ENCODE data around the gene PHOX2B.

PHOX2B gene

DNA sequence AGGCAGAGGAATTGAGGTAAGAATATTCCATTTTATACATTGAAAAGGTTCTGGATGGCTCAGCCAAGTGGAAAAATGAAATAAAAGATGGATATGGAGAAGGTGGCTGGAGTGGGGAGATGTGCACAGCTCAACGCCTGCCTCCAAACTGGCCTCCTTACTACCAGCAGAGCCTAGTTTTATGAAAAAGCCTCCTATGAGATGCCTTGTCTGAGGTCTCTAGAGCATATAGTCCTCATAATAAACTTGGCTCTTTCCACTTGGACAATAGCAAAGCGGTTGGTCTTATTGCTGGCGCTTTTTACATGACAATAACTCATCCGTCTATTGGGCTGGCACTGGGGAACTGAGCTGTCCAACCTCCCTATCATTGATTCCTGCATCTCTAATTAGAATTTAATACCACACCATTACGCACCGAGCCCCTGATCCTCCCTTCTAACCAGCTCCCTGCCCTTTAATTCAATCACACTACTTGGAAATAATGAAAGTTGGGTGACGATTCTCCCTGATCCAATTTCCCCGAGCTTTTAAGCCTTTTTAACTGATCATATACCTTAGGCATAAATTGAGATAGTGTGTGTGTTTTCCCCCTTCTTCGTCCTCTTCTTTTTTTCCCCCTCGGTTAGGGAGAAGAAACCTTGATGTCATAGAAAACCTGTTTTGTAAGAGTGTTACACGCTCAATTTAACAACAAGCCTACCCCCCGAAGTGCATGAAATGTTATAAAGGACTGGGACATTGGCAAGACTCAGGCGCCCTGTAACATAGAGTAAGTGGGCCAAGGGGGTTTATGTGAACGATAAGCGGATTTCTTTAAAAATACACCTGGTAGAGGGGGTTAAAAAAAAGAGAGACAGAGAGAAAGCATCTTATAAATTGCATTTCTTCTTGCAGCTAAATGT lies at the start of gene PHOX2B:
Gene PHOX2B (minus strand): TSS at position 155 of the 905 bp plus-strand sequence. CDS start 115 bp downstream, at position 40.
- no peak for DNase-seq (ENCODE audit: low read depth, low spot score)

DNA sequence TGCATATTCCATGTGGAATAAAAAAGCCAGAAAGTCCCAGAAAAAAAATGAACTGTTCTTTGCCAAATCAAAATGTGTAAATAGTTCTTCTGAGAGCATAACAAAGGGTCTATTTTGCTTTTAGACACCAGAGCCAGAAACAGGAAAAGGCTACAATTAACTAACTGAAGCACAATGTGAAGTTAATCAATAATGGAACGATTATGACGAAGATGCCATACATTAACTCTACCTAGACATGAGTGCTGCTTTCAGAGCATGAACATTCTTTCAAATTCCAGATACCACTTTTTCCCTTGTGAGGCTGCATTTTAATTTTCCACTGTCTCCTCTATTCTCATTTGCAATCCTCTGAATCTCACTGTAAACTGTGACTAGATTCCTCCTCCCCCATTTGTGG lies 48.7 kb upstream of the PHOX2B start:
- DNase-seq (ENCODE audit: low read depth, low spot score), result no peak

DNA sequence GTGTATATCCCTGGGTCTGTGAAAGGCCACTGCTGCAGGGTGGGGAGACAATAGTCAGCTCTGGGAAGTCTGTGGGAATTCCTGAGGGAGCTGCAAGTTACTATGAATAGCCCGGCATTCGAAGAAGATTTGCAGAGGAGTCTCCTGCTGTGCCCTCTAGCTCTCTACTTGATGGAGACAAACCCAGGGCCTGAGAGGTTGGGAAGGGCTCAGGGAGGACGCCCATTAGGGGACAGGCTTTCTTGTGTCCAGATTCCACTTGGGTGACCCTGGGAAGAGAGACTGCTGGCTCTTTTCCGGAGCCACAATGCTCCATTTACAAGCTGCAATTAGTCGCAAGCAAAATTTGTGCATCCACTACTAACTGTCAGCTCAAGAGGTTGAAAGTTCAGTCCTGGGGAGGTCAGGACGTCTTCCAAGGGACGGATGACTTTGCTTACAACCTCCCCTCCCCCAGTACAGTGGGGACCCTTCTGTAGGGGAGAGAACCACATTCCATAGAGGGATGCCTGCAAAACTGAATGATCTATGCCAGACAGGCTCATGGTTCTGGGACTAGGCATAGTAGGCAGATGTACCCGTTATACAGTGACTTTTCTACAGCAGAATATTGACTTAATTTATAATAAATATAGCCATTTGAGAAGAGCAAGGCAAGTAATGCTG lies 48.2 kb upstream of the PHOX2B start:
- DNase-seq (ENCODE audit: low read depth, low spot score), result no peak

DNA sequence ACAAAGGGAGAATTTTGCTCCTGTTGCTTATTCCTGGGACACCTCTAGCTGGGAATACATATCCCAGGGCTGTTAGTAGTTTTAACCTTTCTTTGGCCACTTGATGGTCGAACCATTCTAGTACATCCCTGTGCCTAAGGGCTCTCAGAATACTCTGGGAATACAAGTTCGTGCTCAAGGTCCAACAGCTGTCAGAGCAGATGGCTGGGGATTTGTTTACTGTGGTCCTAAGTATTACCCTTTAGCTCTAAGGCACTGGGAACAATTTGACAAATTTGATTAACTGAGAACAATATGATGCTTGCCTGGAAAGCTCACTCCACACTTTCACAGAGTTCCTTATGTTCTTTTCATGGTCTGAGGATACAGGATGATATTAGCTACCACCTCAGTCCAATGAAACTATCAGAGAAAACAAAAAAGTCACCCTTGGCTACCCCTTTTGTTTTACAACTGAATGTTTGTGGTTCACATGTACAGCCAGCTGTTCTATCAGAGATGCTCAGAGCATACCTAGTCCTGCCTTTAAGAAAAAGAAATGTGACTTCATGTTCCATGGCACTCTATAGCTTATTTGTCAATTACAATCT lies 47.4 kb upstream of the PHOX2B start:
- no peak for DNase-seq (ENCODE audit: low read depth, low spot score)

DNA sequence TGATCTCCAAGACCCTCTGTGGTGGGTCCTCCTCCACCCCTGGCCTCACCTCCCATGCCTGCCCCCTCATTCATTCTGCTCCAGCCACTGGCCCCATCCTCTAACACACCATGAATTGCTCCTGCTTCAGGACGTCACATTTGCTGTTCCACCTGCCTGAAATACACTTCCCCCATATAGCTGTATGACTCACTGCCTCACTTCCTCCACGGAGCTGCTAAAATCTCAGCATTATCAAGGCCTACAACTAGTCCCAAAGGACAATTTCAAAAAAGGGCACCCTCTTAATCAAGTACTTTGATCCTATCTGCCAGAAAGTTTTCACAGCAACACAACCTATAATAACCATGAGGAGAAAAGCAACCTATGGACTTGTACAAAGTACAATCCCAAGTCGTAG lies 43.6 kb upstream of the PHOX2B start:
- no peak for DNase-seq (ENCODE audit: low read depth, low spot score)

DNA sequence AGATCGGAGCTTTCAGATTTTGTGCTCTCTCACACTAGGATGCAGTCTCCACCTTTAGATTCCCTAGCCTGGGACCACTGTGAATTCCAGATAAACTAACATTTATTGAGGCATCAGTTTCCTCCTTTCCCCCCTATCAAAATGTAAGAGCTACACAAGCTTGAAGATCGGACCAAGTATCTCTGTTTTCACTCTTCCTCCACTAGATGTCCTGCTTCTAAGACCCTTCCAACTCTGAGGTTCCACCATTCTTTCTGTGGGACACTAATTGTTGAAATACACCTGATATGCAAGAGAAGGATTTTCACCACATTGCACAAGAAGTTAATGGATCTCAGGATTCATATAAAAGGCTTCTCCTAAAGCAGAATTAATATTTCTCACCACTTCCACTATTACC lies 43.0 kb upstream of the PHOX2B start:
- DNase-seq (ENCODE audit: low read depth, low spot score), result no peak

DNA sequence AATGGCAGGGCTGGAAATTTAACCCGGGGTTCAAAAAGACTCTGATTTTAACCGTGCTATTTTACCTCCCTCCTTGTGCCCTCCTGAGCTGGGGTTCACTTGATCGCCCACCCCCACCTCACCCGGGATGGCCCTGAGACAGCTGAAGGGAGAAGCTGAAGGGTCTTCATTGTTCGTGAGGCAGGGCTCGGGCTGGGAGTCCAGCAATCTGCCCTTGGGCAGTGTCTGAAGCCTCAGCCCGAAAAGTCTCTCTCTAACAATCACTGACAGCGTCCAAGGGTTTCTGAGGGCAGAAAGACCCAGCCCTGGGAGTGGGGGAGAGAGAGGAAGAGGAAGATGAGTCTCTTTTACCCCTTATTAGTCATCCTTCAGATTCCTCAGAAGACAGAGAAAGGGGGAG lies 39.4 kb upstream of the PHOX2B start:
- DNase-seq (ENCODE audit: low read depth, low spot score), result no peak

DNA sequence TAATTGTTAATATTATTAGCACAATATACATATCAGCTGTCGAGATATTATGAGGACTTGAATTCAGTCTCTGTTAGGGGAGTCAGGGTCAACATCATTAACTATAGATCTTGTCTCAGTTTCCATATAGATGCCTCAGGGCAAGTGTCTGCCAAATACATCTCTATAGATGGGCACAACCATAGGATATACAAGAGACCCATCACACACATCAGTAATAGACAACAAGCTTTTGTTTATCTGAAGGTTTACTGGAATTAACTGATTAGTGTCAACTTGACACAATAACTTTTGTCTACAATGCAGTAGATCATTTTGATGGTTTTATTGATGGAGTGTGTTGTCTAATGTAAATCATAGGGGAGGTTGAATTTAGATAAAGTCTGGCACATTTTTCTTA lies 37.1 kb upstream of the PHOX2B start:
- no peak for DNase-seq (ENCODE audit: low read depth, low spot score)

DNA sequence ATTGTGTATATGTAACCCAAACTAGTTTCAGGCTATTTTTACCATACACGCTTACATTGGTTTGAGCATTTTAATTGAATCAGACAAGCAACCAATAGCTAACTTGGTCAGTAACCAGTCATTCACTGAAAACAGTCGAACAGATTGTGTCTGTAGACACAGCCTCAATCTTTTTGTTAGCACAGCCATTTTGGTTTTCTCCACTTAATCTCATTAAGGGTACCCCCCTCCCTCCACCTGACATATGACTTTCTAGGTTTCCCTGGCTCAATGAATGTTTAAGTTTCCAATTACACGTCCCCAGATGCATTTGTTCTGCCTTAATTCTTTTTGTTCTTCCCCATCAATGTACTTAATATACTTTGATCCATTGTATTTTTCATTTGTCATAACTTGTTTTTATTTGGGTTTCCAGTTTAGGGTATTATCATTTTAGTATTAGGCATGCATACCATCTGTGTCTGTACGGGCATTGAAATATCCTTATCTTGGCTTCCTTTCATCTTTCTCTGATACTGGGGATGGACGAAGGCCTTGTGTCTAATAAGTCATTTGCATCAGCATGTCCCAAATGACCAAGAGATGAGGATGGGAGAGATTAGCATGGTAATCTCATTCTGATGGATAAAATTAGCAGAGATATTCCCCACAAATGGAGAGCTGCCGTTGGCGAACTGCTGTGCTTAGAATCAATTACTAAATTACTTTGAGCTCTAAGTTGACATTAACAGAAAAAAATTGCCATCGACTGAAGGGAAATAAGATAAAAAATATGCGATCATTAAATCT lies 35.9 kb upstream of the PHOX2B start:
- no peak for DNase-seq (ENCODE audit: low read depth, low spot score)

DNA sequence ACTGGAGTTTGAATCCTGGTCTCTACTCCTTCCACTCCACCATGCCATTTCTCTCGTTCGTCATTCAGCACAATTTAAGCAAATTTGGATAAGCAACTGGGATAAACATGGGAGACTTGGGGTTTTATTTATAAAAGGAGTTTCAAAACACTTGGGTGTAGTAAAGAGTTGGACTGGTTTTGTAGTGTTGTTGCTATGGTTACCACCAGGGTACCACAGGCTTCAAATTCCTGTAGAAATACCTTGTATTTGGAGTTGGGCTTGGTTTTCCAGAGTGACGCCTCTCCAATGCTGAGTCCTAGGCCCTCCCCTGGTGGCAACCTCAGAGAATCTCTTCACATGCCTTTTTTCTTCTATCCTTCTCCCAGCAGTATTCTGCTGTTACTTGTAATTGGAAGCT lies 27.9 kb upstream of the PHOX2B start:
- no peak for DNase-seq (ENCODE audit: low read depth, low spot score)

DNA sequence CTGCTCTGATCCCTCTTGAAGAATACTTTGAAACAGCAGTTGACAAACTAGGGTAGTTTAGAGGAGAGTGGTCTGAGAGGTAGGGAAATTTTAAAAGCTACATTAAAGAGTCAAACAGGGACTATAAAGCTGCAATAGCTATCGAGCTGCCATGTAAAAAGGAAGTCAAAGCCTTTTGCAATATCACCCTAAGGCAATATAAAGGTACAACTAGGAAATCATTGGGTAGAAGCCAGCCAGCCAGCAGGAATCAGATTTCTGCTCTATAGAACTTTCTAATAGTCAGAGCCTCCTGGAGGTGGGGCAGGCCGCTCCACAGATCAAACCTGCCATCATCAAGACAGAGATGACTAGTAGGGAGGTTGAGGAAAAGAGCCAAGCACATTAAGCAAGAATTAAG lies 15.2 kb upstream of the PHOX2B start:
- no peak for DNase-seq (ENCODE audit: low read depth, low spot score)

DNA sequence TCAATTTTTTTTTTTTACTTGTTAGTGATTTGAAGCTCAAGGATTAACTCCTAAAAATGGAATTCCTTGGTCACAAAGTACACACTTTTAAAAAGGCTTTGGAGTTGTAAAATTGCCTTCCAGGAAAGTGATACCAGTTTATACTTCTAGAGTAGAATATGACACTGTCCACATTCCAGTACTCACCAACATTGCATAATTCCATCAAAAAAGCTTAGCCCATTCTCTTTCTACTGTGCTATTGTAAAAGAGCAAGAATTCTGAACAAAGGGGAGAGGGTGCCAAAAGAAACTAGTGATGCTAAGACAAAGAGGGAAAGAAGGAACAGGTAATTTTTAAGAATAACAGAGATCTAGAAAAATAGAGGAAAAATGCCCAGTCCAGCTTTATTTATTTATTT lies 10.4 kb upstream of the PHOX2B start:
- DNase-seq (ENCODE audit: low read depth, low spot score), result no peak

DNA sequence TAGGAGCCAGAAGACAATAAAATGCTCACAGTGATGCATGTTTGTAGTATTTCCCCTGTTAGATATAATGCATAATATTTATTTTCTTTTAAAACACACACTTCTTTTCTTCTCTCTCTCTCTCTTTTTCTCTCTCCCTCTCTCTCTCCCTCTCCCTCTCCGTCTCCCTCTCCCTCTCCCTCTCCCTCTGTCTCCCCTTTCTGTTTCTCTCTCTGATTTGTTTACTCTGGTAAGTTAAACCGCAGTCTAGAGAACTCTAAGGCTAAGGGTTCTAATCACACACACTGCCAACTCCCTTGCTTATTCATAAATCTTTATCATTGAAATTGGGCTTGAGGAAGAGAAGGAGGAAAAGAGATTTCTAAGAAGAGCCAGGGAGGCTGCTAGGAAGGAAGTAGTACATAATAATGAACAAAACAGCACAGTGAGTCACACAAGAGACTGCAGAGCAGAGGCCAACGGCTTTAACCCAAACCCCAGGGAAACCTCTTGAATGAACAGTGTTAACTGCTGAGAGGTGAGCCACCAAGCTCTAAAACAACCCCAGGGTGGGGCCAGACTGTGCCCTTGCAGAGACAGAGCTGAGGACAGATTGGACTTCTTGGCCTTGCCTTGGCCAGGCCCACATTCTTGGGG lies 9.1 kb upstream of the PHOX2B start:
- DNase-seq (ENCODE audit: low read depth, low spot score), result no peak

DNA sequence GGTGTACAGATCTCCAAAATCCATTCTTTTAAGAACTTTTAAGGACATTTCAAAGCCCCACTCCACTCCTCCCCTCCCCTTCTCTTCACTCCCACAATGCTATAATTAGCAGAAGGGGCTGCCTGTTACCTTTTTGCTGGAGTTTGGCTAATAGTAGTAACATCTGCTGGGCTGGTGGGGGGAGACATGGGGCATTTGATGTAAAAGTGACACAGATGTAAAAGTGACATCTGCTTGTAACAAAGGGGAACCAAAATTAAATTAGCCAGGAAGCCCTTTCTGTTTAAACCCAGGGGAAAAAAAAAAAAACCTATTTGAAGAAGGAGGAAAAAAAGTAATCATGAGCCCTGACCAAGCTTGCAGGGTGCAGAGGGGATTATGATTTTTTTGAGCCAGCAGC lies 5.4 kb upstream of the PHOX2B start:
- DNase-seq (ENCODE audit: low read depth, low spot score), result no peak

DNA sequence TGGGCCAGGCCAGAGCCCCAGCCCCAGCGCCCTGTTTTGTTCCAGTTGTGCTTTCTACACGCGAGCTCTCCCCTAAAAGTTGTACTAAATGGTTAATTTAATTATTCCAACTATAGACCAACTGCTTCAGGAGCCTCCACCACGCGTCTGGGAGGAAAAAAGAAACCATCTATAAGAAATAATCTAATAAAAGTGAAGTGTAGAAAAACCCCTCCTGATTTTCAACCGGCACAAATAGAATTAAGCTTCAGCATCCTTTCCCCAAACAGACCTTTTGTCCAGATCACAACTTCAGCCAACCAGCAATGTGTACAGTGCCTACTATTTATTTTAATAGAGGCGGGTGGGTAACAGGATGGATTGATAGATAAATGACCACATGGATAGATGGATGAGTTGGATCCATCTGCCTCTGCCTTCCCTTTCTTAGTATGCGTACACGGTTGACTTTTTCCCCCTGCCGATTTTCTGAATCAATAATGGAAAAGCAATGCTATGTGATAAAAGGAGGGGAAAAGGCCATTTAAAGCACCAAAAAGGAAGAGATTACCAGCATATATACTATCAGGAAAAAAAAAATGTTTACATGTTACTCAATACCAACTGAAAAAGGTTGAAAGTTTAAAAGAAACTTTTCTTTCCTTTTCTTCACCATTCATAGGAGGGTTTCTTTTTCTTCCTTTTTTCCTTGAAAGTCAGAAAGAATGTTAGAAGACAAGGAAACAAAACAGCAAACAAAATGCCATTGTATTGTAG lies 3.7 kb upstream of the PHOX2B start:
- no peak for DNase-seq (ENCODE audit: low read depth, low spot score)

DNA sequence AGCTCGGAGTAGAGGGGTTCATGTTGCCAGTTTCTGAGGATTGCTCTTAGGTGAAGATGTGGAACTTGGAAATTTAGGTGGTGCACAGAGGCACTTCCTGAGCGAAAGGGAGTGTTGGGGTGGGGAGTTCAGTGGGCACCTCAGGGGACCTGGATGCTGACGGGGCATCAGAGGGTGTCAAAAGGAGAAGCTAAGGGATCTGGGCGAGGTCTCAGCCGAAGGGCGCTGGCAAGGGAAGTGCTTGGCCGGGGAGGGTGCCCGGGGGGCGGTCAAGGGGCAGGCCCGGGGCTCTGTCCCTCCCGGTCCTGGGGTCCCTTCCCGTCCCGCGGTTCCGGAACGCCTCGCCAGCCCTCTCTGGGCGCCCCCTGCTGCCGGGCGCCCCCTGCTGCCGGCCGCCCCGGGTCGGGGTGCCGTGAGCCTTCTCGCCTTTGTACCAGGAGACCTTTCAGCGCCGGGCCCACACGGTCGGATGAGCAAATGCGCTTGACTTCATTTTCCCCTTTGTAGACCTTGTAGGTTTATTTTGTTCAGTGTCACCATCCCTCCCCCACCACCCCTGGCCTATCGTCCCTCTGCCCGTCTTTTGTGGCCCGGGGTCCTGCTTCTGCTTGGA lies 3.0 kb upstream of the PHOX2B start:
- no peak for DNase-seq (ENCODE audit: low read depth, low spot score)

DNA sequence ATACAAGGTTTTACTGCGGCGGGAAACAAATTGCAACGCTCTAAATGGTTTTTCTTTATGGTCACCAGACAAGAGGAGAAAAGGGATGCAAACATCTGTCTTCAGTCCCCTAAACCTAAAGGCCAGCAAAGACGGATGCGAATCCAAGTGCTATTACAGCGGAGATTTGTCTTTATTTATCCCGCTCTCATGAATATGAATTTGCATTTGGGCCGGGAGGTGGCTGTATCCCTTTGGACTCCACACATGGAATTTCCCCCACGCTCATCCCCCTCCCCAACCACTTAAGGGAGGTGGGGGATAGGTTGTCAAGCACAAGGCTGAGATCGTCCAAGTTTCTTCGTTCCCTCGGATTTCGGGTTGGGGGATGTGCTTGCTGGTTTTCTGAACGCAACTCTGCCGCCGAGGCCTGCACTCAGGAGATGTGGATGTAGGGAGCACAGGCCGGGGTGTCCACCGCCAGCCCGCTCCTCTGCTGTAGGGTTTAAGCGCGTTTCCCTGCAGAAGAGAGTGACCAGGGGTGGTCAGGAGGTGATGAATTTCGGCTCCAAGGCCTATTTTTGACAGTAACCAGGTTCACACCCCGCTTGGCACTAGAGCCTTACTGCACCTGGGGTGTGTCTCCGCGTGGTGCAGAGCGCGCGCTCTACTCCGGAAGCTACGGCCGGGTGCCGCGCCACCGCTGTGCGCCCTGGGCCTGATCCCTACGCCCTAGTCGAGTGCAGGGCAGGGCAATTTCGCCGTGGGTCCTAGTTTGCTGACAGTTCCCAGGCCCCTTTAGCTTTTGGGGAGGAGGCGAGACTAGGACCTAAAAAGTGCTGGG lies 2.3 kb upstream of the PHOX2B start:
- DNase-seq (ENCODE audit: low read depth, low spot score), result no peak

DNA sequence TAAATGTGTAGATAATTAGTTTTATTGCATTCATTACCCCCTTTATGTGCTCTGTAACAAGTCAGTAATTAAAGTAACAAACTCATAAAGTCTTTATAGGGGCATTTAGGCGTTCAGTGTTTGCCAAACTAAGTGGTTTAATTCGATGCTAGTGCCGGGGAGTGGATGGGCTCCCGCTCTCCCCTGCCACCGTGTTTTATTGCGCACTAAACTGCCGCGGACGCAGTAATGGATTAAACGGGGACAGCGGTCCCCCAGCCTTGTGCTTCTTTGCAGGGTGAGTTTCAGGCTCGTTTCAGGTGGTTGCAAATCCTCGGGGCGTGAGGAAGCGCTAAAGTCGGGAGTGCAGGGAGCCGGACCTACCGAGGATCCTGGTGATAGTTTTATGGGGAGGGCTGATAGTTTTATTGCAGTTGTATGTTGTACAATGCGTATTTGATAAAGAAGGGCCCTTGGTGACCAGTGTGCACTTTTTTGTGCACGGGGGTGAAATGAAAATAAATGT lies 1.6 kb upstream of the PHOX2B start:
- DNase-seq (ENCODE audit: low read depth, low spot score), result no peak

DNA sequence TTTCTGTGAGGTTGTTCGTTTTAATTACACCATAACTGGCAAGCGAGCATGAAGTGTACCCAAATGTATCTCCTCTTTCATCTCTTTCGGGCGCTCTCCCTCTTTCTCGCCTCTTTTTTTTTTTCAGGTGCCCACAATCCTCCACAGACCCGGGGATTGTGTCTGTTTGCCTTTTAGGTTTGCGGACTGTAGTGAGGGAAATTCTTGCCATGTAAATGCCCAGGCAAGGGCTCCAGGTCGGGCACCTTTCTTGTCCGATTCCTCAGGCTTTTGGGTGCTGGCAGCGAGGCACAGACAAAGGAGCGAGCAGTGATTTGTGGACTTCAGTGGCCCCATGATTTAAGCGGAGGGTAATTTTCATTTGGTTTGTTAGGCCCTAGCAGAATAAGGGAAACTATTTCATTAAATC lies 1.1 kb upstream of the PHOX2B start:
- DNase-seq (ENCODE audit: low read depth, low spot score), result no peak

All from brain pericyte (primary cell).